COLO668 (cell line): ENCODE data around the gene NUP50.
A peak's percentile ranks its signal among the peaks of the same experiment; 100 is the strongest.

Source experiments
- DNase-seq: peaks from one replicate; lab custom pipeline; 2025; ENCODE audit not compliant: unreplicated experiment; lab: John Stamatoyannopoulos, UW

The NUP50 gene

GRCh38 chr22:45163451-45164269 lies at the start of gene NUP50:
TSS of gene NUP50 (plus strand) at chr22:45163925. CDS start at chr22:45168178, 4,253 bp downstream.
- DNase-seq: peak; percentile 98

DNA sequence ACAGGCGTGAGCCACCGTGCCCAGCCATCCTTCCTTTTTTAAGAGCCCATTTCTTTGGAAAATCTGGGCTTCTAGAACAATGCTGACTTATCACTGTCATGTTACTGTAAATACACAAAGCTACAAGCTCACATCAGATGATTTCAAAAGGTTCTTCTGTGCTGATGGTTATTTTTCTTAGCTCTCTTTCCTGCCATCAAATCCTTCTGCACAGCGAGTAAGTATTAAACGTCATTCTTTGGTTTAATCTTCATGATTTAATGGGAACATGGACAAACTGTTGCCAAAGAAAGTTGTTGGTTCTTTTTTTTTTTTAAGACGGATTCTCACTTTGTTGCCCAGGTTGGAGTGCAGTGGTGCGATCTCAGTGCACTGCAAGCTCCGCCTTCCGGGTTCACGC lies 43.3 kb upstream of the NUP50 start:
- DNase-seq: no peak

DNA sequence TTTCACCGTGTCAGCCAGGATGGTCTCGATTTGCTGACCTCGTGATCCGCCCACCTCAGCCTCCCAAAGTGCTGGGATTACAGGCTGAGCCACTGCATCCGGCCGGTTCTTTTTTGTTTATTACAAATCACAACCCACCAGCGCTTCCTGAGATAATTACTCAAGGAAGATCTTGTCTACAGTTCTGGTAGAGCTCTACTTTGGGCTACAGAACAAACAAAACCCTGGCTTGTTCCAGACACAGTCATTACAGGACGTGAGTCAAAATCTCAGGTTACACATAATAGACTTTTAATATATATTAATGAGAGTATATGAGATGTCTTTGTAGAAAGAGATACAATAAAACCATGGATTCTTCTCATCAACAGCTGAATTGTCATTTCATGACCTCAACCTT lies 42.8 kb upstream of the NUP50 start:
- DNase-seq: no peak

GRCh38 chr22:45124176-45124847 lies 39.4 kb upstream of the NUP50 start:
- no peak for DNase-seq

DNA sequence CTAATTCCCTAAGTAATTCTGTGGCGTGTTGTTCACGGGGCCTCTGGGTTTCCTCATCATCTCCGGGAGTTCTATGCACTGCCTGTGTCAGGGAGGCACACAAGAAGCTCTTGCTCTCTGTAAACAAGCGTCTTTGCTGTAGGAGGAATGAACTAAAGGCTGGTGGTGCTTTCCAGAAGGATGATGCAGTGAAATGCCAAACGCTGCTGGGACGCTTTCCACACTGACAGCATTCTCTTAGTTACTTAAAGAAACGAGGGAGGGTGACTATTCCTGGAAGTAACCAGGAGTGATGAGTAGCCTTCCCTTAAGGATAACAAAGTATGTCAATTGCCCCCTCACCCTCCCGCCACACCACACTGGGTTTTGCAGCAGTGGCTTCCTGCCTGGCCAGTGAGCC lies 38.5 kb upstream of the NUP50 start:
- no peak for DNase-seq

DNA sequence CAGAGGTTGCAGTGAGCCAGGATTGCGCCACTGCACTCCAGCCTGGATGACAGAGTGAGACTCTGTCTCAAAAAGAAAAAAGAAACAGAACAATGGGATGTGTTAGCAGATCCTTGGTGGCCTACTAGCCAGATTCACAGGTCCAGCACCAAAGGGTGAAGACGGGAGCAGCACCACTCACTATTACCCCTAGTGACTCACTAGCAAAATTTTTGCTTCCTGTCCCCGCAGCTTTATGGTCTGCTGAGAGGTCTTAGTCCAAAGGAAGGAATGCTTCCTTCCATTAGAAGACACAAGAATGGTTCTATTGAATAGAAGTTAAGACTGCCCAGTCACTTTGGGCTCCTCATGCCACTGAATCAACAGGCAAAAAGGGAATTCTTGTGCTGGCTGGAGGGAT lies 35.9 kb upstream of the NUP50 start:
- DNase-seq: no peak

DNA sequence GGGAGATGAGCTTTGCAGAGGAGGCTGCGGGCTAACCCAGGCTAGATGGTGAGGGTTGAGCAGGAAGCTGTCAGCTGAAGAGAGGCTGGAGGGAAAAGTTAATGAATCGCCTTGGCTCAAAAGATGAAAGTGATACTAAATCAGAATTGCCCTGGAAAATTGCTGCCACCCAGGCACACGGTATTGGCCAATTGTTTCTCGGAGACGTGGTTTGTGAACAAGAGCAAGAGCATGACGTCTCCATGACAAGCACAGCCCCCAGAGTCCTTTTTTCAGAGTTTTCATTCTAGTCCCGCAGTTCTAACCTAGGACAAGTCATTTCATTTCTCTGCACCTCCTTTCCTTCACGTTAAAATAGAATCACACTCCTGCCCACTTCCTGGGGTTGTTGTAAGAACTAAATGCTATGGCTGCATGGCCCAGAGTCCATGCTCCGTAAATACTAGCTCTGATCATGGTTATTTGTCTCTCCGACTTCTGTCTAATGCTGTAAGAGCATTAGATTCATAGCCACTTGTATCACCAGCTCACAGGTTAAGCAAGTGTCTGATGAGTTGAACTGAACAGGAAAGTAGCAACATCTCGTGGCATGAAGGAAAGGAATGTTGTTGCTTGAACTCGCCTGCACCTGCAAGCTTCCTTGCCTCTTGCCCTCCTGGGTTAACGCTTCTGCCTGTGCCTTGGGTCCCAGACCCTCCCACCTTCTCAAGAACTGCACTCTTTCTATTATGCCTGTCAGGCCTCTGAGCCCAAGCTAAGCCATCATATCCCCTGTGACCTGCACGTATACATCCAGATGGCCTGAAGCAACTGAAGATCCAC lies 33.8 kb upstream of the NUP50 start:
- DNase-seq: no peak

GRCh38 chr22:45130891-45131290 lies 32.8 kb upstream of the NUP50 start:
- no peak for DNase-seq

- DNase-seq: no peak
These were observed 32.0 kb upstream of the NUP50 start for GRCh38 chr22:45131749-45132148.

- no peak for DNase-seq
These were observed 29.4 kb upstream of the NUP50 start for GRCh38 chr22:45134313-45134712.

GRCh38 chr22:45136594-45136993 lies 27.1 kb upstream of the NUP50 start:
- DNase-seq: no peak

- no peak for DNase-seq
These were observed 24.0 kb upstream of the NUP50 start for GRCh38 chr22:45139693-45140092.

GRCh38 chr22:45142376-45142775 lies 21.3 kb upstream of the NUP50 start:
- no peak for DNase-seq

DNA sequence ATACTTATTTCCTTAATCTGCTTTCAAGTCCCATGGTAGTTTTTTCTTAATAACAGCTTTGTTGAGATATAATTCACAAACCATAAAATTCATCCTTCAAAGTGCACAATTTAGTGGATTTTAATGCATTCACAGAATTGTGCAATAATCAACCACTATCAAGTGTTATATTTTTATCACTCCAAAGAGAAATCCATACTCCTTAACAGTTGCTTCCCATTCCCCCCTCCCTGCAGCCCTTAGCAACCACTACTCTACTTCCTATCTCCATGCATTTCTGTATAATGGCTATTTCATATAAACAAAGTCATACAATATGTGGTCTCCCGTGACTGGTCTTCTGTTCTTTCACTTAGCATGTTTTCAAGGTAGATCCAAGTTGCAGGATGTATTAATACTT lies 18.8 kb upstream of the NUP50 start:
- no peak for DNase-seq

DNA sequence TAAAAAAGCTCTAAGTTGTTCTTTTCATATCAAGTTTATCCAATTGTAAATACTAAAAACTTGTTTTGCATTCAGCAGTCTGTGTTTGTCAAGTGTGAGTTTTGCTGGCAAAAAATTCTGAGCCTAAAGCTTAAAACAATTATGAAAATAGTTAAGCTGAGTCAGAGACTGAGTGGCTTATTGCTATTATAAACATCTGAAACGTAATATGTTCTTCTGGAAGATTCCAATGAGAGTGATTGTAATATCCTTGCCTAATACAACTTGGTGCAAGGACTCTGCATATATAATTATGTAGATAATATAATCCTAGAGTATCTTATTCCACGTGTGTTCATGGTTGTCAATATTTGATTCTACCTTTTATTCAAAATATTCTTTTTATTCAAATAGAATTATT lies 14.1 kb upstream of the NUP50 start:
- DNase-seq: no peak

DNA sequence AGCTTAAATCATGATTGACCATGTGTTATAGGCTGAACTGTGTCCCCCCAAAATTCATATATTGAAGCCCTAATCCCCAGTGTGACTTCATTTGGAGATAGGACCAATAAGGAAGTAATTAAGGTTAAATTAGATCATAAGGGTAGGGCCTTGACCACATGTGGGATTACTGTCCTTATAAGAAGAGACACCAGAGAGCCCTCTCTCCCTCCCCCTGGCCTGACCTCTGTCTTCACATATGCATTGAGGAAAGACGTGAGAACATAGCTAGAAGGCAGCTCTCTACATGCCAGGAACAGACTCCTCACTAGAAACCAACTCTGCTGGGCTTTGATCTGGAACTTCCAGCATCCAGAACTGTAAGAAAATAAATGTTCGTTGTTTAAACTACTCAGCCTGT lies 13.6 kb upstream of the NUP50 start:
- DNase-seq: no peak

GRCh38 chr22:45151503-45151902 lies 12.2 kb upstream of the NUP50 start:
- DNase-seq: no peak

- no peak for DNase-seq
These were observed 9.3 kb upstream of the NUP50 start for GRCh38 chr22:45154383-45154782.

- DNase-seq: no peak
These were observed 8.5 kb upstream of the NUP50 start for GRCh38 chr22:45155050-45155840.

- DNase-seq: no peak
These were observed 5.8 kb upstream of the NUP50 start for GRCh38 chr22:45157907-45158306.
